A673 (cell line): Measurements from ENCODE around the gene UNC13C.

Source experiments
- EZH2 ChIP-seq: fragments of 200-600 bp; sonication (generic); IDR thresholded peaks from 2 replicates; pipeline ENCODE4 v1.6.1; 2017; ENCODE audit warnings: borderline replicate concordance, low read depth, mild to moderate bottlenecking, mixed read lengths, antibody characterized with exemption, low read length; ENCODE audit not compliant: poor library complexity, severe bottlenecking
- TF ChIP-seq, protein P1 (sequence below): fragments of 300-800, 200-600 bp; sonication (generic); conservative IDR thresholded peaks from 2 replicates; pipeline ENCODE4 v1.5.1; 2017; ENCODE audit warnings: low read depth, mild to moderate bottlenecking, antibody characterized with exemption, low read length, moderate library complexity, mixed read lengths

DNA sequence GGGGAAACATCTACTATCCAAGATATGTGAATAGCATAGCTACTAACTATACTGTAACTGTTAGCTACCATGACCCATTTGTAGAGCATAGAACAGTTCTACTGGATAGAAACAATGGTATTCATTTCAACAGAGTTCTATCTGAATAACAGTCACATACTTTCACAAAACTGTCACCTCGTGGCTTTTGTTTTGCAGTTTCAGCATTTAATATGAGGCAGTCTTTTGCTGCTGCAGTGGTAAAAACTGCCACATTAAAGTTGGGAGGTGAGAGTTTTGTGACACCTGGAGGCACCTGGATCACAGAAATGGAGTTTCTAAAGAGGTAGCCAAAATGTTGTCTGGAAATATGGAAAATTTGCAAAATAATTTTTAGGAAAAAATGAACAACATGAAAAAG, 578.0 kb downstream of the UNC13C start:
- no peak for TF ChIP-seq EZH2
- TF ChIP-seq, protein P1, sequence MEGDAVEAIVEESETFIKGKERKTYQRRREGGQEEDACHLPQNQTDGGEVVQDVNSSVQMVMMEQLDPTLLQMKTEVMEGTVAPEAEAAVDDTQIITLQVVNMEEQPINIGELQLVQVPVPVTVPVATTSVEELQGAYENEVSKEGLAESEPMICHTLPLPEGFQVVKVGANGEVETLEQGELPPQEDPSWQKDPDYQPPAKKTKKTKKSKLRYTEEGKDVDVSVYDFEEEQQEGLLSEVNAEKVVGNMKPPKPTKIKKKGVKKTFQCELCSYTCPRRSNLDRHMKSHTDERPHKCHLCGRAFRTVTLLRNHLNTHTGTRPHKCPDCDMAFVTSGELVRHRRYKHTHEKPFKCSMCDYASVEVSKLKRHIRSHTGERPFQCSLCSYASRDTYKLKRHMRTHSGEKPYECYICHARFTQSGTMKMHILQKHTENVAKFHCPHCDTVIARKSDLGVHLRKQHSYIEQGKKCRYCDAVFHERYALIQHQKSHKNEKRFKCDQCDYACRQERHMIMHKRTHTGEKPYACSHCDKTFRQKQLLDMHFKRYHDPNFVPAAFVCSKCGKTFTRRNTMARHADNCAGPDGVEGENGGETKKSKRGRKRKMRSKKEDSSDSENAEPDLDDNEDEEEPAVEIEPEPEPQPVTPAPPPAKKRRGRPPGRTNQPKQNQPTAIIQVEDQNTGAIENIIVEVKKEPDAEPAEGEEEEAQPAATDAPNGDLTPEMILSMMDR = no peak
